ENCODE measurements around the gene BLID.

DNA sequence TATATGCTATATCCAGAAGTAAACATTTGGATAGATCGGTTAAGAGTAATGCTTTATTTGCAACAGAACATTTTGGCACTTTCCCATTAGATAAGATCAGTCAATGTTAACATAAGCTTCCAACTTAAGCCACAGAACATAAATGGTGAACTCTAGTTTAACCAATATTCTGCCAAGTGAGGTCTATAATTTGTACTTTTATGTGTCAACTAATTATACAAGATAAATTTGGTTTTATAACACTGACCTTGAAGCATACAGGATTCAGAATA lies 23.5 kb upstream of the BLID start:
- TF ChIP-seq, protein P1, sequence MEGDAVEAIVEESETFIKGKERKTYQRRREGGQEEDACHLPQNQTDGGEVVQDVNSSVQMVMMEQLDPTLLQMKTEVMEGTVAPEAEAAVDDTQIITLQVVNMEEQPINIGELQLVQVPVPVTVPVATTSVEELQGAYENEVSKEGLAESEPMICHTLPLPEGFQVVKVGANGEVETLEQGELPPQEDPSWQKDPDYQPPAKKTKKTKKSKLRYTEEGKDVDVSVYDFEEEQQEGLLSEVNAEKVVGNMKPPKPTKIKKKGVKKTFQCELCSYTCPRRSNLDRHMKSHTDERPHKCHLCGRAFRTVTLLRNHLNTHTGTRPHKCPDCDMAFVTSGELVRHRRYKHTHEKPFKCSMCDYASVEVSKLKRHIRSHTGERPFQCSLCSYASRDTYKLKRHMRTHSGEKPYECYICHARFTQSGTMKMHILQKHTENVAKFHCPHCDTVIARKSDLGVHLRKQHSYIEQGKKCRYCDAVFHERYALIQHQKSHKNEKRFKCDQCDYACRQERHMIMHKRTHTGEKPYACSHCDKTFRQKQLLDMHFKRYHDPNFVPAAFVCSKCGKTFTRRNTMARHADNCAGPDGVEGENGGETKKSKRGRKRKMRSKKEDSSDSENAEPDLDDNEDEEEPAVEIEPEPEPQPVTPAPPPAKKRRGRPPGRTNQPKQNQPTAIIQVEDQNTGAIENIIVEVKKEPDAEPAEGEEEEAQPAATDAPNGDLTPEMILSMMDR (IDR thresholded peaks at IDR 0.05 in 4 of 5, conservative IDR thresholded peaks at IDR 0.05 in 1 of 5): no peak
- no peak for TF ChIP-seq POLR2A (IDR thresholded peaks at IDR 0.05)

All from gastrocnemius medialis (tissue), 4 donors.